ENCODE data around the gene CNOT2.
"Not testable (repeated sequence)": the region's sequence is repeated elsewhere in the genome, so short reads cannot be mapped to it uniquely, and the experiment has no call there.

The CNOT2 gene

GRCh38 chr12:70365648-70366518 lies 122.7 kb downstream of the CNOT2 start, which contains the start of gene KCNMB4:
Gene KCNMB4 (plus strand): TSS chr12:70366290. CDS start chr12:70366735, 445 bp downstream.
- peak; percentile 19 for DNase-seq (ENCODE audit: low read depth)

DNA sequence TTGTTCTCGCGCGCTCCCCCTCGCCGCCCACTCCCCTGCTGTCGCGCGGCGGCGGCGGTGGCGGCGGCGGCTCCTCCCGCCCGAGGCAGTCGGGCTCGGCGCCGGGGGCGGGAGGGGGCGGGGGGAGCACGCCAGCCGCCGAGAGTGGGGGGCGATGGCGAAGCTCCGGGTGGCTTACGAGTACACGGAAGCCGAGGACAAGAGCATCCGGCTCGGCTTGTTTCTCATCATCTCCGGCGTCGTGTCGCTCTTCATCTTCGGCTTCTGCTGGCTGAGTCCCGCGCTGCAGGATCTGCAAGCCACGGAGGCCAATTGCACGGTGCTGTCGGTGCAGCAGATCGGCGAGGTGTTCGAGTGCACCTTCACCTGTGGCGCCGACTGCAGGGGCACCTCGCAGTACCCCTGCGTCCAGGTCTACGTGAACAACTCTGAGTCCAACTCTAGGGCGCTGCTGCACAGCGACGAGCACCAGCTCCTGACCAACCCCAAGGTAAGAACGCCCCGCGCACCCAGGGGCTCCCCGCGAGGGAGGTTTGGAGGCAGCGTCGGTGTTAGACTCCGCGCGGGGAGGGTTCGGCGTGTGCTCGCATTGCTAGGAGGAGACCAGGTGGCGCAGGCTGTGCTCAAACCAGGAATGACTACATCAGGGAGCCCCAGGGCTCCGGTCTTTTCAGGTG lies 123.5 kb downstream of the CNOT2 start:
- DNase-seq (ENCODE audit: low read depth) = no peak

GRCh38 chr12:70367258-70368141 lies 124.3 kb downstream of the CNOT2 start:
- no peak for DNase-seq (ENCODE audit: low read depth)

GRCh38 chr12:70372881-70373280 lies 129.6 kb downstream of the CNOT2 start:
- DNase-seq (ENCODE audit: low read depth) = no peak

DNA sequence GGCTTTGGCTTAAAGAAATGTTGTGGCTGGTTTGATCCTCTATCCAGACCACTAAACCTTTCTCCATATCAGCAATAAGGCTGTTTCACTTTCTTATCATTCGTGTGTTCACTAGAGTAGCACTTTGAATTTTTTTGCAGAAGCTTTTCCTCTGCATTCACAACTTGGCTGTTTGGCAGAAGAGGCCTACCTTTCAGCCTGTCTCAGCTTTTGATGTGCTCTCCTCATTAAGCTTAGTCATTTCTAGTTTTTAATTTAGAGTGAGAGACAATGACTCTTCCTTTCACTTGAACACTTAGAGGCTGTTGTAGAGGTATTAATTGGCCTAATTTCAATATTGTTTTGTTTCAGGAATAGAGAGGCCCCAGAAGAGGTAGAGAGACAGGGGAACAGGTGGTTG lies 136.6 kb downstream of the CNOT2 start:
- DNase-seq (ENCODE audit: low read depth) = no peak

DNA sequence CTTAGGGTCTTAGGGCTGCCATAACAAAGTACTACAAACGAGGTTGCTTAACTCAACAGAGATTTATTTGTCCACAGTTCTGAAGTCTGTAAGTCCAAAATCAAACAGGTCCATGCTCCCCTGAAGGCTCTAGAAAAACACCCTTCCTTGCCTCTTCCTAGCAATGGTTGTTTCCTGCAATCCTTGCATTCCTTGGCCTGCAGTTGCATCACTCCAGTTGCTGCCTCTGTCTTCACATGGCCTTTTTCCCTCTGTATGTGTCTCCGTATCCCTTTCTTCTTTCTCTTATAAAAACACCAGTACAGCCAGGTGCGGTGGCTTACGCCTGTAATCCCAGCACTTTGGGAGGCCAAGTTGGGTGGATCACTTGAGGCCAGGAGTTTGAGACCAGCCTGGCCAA lies 140.3 kb downstream of the CNOT2 start:
- DNase-seq (ENCODE audit: low read depth) = no peak

DNA sequence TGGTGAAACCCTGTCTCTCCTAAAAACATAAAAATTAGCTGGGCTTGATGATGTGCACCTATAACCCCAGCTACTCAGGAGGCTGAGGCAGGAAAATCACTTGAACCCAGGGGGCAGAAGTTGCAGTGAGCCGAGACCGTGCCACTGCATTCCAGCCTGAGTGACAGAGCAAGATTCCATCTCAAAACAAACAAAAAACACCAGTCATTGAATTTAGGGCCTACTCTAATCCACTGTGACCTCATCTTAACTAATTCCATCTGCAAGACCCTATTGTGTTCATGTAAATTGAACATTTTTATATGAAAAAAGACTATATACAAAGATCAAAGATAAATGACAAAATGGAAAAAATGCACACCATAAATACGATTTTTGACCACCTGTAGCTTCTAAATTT lies 140.7 kb downstream of the CNOT2 start:
- no peak for DNase-seq (ENCODE audit: low read depth)

GRCh38 chr12:70386771-70387170 lies 143.5 kb downstream of the CNOT2 start:
- DNase-seq (ENCODE audit: low read depth) = no peak

GRCh38 chr12:70389678-70390077 lies 146.4 kb downstream of the CNOT2 start:
- no peak for DNase-seq (ENCODE audit: low read depth)

DNA sequence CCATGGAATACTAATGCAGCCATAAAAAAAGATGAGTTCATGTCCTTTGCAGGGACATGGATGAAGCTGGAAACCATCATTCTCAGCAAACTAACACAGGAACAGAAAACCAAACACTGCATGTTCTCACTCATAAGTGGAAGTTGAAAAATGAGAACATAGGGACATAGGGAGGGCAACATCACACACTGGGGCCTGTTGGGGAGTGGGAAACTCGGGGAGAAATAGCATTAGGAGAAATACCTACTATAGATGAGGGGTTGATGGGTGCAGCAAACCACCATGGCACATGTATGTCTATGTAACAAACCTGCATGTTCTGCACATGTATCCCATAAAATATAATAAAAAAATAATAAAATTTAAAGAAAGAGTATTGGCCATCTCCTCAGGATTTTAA lies 149.4 kb downstream of the CNOT2 start:
- DNase-seq (ENCODE audit: low read depth) = not testable (repeated sequence)

- DNase-seq (ENCODE audit: low read depth) = peak; percentile 19
These were observed 150.7 kb downstream of the CNOT2 start for GRCh38 chr12:70393787-70394499.

DNA sequence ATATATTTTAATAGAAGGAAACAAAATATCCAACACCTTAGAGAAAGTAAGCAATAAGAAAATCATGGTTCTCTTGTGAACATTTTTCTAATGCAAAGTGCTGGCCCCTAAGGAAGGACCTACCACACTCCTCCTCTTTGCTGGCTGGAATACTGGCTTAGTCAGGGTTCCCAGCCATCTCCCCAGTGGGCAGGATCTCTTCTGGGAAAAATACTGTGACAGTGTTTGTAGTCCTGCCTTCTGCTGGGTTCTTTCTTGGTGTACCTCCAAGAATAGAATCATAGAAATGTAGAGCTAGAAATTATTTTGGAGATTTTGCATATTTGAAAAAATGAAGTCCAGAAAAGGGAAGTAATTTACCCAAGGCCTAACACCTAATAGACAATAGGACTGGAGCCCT lies 154.8 kb downstream of the CNOT2 start:
- DNase-seq (ENCODE audit: low read depth) = no peak

DNA sequence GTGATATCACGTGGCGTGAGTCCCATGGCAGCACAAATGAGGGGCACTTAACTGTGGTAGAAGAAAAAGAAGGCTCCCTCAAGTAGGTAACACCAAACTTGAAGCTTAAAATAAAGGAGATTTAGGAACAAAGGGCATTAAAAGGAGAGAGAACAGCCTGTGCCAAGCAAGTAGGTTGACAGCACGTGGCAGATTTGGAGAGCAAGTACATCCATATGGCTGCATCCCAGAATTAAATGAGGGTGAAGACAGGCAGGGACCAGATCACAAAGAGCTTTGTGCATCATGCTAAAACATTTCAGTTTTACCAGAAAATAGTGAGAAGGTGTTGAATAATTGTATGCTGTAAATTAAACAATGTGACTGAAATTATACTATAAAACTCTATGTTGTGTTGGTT lies 155.6 kb downstream of the CNOT2 start:
- no peak for DNase-seq (ENCODE audit: low read depth)

GRCh38 chr12:70399311-70399710 lies 156.1 kb downstream of the CNOT2 start:
- no peak for DNase-seq (ENCODE audit: low read depth)

DNA sequence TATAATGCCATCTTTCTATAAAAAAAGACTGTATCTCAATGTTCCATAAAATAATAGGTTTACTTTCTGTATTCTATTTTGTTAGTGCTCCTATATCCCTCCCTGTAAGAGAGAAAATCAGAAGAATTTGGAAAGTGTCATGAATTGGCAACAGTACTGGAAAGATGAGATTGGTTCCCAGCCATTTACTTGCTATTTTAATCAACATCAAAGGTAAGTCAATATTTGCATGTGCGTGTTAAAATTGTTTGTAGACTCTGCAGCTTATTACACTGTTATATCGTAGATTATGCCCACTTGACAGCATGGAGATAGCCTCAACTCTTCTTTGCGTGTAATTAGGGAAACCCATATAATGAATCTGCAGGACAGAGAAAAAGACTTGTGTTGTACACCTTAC lies 156.9 kb downstream of the CNOT2 start:
- no peak for DNase-seq (ENCODE audit: low read depth)

GRCh38 chr12:70402597-70402996 lies 159.4 kb downstream of the CNOT2 start:
- DNase-seq (ENCODE audit: low read depth) = no peak

DNA sequence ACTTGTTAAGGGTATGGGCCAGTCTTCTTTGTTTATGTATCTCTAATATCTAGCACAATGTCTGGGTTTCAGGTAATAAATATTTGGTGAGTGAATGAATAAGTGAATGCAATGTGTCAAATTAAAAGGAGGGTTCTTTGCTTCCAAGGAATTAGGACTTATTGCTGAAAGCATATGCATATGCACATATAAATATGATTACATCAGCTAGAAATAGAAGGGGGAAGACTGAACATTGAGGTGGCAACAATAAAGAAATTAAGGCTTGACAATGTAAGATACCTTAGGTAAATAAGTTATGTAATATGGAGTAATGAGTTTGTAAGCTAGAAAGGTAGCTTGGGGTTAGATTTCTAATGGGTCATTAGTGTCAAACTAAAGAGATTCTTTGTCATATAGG lies 160.6 kb downstream of the CNOT2 start:
- no peak for DNase-seq (ENCODE audit: low read depth)
